PFSK-1 (cell line): ENCODE measurements around the gene TENT4B.

Experiments
- FOXP2 ChIP-seq: optimal IDR thresholded peaks from 2 replicates; pipeline ENCODE3; 2011; ENCODE audit warnings: borderline replicate concordance, control low read depth, inconsistent platforms; ENCODE audit not compliant: insufficient read depth; ENCODE audit errors: extremely low read length, extremely low read depth
- POLR2AphosphoS5 ChIP-seq: IDR thresholded peaks from 2 replicates; pipeline ENCODE4 v1.6.1; 2012; ENCODE audit warnings: low read depth, mild to moderate bottlenecking, control low read depth, low read length, moderate library complexity
- SIN3A ChIP-seq: IDR thresholded peaks from 2 replicates; pipeline ENCODE4 v1.6.1; 2012; ENCODE audit warnings: mild to moderate bottlenecking, low read length, moderate library complexity, borderline replicate concordance; ENCODE audit not compliant: insufficient read depth
- TAF1 ChIP-seq: IDR thresholded peaks from 2 replicates; pipeline ENCODE4 v1.6.1; 2012; ENCODE audit warnings: low read length, control low read depth, borderline replicate concordance; ENCODE audit not compliant: insufficient read depth
- TF ChIP-seq, protein P1 (sequence below), 2 experiments: IDR thresholded peaks; 2 replicates each; pipeline versions ENCODE4 v1.6.1 to v1.8.0; 2011 to 2012; ENCODE audit warnings: low read depth in 2 of 2, low read length in 2 of 2, control low read depth in 1 of 2, inconsistent platforms in 1 of 2, mild to moderate bottlenecking in 1 of 2, moderate library complexity in 1 of 2; ENCODE audit not compliant: insufficient read depth in 1 of 2

DNA sequence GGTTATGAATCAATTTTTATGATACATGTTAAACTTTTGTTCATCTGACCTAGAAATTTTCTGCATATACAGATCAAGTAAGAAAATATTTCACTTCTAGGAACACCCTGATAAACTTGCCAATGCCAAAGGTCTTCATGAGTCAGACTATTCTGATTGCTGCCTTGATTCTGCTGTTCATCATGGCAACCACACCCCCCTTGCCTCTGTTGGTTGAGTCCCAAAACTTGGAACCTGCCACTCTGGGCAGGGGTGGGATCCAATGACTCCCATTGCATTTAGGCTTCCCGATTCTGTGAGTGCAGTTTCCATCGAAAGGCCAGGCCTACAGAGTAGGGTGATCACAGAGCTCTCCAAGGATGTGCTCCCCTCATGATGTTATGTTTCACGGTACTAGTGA is 15.8 kb upstream of the TENT4B start:
- TF ChIP-seq SIN3A = no peak
- no peak for TF ChIP-seq POLR2AphosphoS5
- TF ChIP-seq, protein P1, sequence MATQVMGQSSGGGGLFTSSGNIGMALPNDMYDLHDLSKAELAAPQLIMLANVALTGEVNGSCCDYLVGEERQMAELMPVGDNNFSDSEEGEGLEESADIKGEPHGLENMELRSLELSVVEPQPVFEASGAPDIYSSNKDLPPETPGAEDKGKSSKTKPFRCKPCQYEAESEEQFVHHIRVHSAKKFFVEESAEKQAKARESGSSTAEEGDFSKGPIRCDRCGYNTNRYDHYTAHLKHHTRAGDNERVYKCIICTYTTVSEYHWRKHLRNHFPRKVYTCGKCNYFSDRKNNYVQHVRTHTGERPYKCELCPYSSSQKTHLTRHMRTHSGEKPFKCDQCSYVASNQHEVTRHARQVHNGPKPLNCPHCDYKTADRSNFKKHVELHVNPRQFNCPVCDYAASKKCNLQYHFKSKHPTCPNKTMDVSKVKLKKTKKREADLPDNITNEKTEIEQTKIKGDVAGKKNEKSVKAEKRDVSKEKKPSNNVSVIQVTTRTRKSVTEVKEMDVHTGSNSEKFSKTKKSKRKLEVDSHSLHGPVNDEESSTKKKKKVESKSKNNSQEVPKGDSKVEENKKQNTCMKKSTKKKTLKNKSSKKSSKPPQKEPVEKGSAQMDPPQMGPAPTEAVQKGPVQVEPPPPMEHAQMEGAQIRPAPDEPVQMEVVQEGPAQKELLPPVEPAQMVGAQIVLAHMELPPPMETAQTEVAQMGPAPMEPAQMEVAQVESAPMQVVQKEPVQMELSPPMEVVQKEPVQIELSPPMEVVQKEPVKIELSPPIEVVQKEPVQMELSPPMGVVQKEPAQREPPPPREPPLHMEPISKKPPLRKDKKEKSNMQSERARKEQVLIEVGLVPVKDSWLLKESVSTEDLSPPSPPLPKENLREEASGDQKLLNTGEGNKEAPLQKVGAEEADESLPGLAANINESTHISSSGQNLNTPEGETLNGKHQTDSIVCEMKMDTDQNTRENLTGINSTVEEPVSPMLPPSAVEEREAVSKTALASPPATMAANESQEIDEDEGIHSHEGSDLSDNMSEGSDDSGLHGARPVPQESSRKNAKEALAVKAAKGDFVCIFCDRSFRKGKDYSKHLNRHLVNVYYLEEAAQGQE (IDR thresholded peaks at IDR 0.05; ENCODE audit: insufficient read depth in 1 of 2, low read depth in 2 of 2, low read length in 2 of 2) = no peak
- TF ChIP-seq TAF1 = no peak
- TF ChIP-seq FOXP2 = no peak
